Right lobe of liver (tissue), 4 donors: ENCODE measurements around the gene ZACN.

Experiments used
- POLR2A ChIP-seq: fragments of 450-650 bp; IDR thresholded peaks from one replicate; pipeline ENCODE4 v1.6.1; 2017; ENCODE audit warnings: antibody characterized with exemption, mild to moderate bottlenecking
- TF ChIP-seq, protein P1 (sequence below), 4 donors: fragments of 200-600 bp in 3 of 4; fragments of 450-650 bp in 1 of 4; IDR thresholded peaks; one replicate each; pipeline versions ENCODE4 v1.5.1 to v1.8.0; 2016 to 2022; ENCODE audit warnings: antibody characterized with exemption in 4 of 4, mild to moderate bottlenecking in 2 of 4
- donor health status: DM: no; HTN: no; CAD: no.
- donor health status: DM: no; HTN: no; CAD: no.
- donor health status: DM: no; HTN: yes; CAD: no.

DNA sequence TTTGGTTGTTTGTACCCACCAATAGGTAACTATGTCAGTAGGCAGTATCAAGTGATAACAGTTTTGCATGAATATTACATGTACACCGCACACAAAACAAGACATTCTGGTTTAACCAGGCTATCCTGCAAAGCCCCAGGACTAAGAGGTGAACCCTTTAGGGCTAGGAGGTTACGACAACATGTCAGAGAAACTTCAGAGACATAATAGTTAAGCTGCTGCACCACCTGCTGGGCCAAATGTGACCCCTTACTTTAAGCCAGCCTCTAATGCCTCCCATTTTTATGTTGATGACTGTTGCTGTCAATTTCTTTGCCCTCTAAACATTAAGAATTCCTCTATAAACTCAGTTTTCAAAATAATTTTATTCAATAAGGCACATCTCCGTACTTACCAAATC is 22.1 kb upstream of the ZACN start:
- TF ChIP-seq, protein P1, sequence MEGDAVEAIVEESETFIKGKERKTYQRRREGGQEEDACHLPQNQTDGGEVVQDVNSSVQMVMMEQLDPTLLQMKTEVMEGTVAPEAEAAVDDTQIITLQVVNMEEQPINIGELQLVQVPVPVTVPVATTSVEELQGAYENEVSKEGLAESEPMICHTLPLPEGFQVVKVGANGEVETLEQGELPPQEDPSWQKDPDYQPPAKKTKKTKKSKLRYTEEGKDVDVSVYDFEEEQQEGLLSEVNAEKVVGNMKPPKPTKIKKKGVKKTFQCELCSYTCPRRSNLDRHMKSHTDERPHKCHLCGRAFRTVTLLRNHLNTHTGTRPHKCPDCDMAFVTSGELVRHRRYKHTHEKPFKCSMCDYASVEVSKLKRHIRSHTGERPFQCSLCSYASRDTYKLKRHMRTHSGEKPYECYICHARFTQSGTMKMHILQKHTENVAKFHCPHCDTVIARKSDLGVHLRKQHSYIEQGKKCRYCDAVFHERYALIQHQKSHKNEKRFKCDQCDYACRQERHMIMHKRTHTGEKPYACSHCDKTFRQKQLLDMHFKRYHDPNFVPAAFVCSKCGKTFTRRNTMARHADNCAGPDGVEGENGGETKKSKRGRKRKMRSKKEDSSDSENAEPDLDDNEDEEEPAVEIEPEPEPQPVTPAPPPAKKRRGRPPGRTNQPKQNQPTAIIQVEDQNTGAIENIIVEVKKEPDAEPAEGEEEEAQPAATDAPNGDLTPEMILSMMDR (IDR thresholded peaks at IDR 0.05): no peak
- no peak for TF ChIP-seq POLR2A
